ENCODE data around the gene CDC7. TPM values are rescaled to one million over a fixed set of nuclear protein-coding genes. Genes with fewer than 3 reads are reported as not detected.

CDC7 gene
- total RNA-seq, 2 donors from 2014 or later = 41.7 to 44.7 TPM

DNA sequence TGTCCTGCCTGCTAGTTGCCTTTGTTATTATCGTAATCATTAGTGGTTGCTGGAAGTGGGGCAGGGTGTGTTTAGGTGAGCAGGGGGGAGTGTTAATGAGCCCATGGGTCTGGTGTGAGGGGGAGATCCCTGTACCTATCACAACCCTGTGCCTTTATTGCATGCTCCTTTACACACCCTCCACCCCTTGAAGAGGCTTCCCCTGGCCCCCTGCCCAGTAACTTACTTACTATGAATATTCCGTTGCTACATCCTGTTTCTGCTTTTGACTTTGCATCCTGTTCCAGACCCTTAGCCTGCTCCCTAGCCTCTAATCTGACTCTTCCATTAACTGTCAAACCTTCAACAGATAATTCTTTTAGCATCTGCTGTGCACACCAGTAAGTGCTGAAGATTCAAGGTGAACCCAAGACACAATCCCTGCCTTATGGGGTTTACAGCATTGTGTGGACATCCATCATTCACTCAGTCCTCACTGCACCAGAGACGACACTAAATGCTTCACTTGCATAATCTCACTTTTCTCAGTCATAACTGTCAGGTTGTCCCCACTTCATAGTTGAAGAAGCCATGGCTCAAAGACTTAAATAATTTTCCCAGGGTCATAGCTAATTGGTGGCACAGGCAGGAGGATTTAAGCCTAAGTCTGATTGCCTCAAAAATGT lies 47.9 kb downstream of the CDC7 start:
- H3K4me3 Mint-ChIP-seq = no peak overlapping the region
- no peaks in the 10 kb centered on the region for H3K36me3 ChIP-seq (ENCODE audit: control insufficient read depth, insufficient read depth, low read length)
- TF ChIP-seq CTCF (conservative IDR thresholded peaks at IDR 0.05) = no peak
- H3K9me3 ChIP-seq (ENCODE audit: control insufficient read depth, low read length) = no peaks in the 10 kb centered on the region
- 86 to 87% methylated on average over 3 of the region's 3 CpGs for whole genome bisulfite sequencing, 2 experiments (ENCODE audit: insufficient coverage in 1 of 2, insufficient read length in 1 of 2)
- no peaks in the 10 kb centered on the region for H3K27me3 Mint-ChIP-seq (ENCODE audit: insufficient read depth)
- no peak overlapping the region for H3K9ac ChIP-seq (ENCODE audit: extremely low read depth, low read length, poor library complexity, severe bottlenecking)
- H3K9me3 Mint-ChIP-seq = peaks cover 3% of the 10 kb centered on the region
- H3K4me1 Mint-ChIP-seq = no peaks in the 10 kb centered on the region
- no peaks in the 10 kb centered on the region for H3K4me1 ChIP-seq (ENCODE audit: control insufficient read depth, insufficient read depth, low read length)
- H3K27ac ChIP-seq (ENCODE audit: low read depth, low read length) = no peak overlapping the region
- H3K36me3 Mint-ChIP-seq (ENCODE audit: low read depth) = no peaks in the 10 kb centered on the region
- no peak overlapping the region for H3K4me3 ChIP-seq (ENCODE audit: low read length)
- no peaks in the 10 kb centered on the region for H3K27me3 ChIP-seq (ENCODE audit: control insufficient read depth, insufficient read depth, low read length, poor library complexity, severe bottlenecking)
- no peak for DNase-seq
- no peak overlapping the region for H3K27ac Mint-ChIP-seq

DNA sequence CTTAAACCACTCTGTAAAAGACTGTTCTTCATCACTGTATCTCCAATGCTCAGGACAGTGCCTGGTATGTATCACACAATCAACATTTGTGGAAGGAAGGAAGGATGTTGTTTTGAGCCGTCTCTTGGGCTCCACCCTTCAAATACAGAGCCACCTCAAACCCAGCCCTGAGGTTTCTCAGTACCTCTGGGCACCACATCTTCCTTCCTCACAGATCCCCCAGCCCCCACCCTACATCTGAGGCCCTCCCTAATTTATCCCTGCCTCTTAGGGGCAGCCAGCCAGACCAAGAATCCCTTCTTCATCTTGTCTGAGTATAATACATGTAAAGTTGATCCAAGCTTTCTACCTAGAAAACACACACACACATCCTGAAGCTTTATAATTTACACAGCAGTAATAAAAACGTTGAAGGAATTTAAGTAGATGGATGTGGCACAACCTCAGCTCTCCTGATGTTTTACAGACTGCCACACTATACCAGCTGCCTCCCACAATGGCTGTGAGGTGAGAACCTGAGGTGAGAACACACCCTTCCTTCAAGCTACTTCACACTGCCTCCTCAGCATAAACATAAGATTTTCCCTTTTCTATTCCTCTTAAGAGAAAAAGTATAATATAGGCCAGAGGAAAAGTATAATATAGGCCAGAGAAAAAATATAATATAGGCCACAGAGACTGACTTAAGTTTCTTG lies 48.5 kb downstream of the CDC7 start:
- no peaks in the 10 kb centered on the region for H3K27me3 ChIP-seq (ENCODE audit: control insufficient read depth, insufficient read depth, low read length, poor library complexity, severe bottlenecking)
- no peak overlapping the region for H3K27ac Mint-ChIP-seq

DNA sequence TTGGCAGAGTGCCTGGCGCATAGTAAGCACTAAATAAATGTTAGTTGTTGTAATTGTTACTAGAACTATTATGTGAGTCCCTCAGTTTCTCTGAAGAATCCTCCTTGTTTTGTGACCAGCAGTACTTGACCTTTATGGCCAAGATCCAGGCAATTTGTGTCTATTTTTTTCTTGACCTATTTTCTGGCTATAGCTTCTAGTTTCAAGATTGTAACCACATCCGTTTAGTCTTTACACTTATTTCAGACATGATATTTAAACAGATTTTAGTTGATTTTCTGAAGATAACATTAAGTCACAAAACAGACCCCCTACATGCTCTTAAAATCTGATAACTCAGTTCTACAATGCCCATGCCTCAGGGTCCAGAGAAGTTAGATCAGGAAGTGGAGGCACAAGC lies 50.3 kb downstream of the CDC7 start:
- Mint-ChIP-seq H3K4me1 (peaks cover 14% of the 10 kb centered on the region), H3K27me3 (ENCODE audit: insufficient read depth) (no peaks in the 10 kb centered on the region)
- WGBS, 2 experiments (ENCODE audit: insufficient coverage in 1 of 2, insufficient read length in 1 of 2) = 95 to 100% methylated on average over 1 to 2 of the region's 2 CpGs

More for the DNA sequence above, 48.5 kb downstream of the CDC7 start:
- H3K36me3 Mint-ChIP-seq (ENCODE audit: low read depth) = no peaks in the 10 kb centered on the region
- TF ChIP-seq CTCF (conservative IDR thresholded peaks at IDR 0.05) = no peak
- H3K4me1 Mint-ChIP-seq = peaks cover 6% of the 10 kb centered on the region
- Histone ChIP-seq H3K27ac (ENCODE audit: low read depth, low read length) (no peak overlapping the region), H3K4me1 (ENCODE audit: control insufficient read depth, insufficient read depth, low read length) (no peaks in the 10 kb centered on the region), H3K9ac (ENCODE audit: extremely low read depth, low read length, poor library complexity, severe bottlenecking) (no peak overlapping the region), H3K36me3 (ENCODE audit: control insufficient read depth, insufficient read depth, low read length) (no peaks in the 10 kb centered on the region), H3K9me3 (ENCODE audit: control insufficient read depth, low read length) (no peaks in the 10 kb centered on the region), H3K4me3 (ENCODE audit: low read length) (no peak overlapping the region)
- WGBS, 2 experiments (ENCODE audit: insufficient coverage in 1 of 2, insufficient read length in 1 of 2) = 80 to 88% methylated on average over 1 of the region's 2 CpGs
- peaks cover 3% of the 10 kb centered on the region for H3K9me3 Mint-ChIP-seq
- DNase-seq = no peak
- no peaks in the 10 kb centered on the region for H3K27me3 Mint-ChIP-seq (ENCODE audit: insufficient read depth)
- no peak overlapping the region for H3K4me3 Mint-ChIP-seq

More for the DNA sequence above, 50.3 kb downstream of the CDC7 start:
- Histone ChIP-seq H3K9ac (ENCODE audit: extremely low read depth, low read length, poor library complexity, severe bottlenecking) (no peak overlapping the region), H3K27me3 (ENCODE audit: control insufficient read depth, insufficient read depth, low read length, poor library complexity, severe bottlenecking) (no peaks in the 10 kb centered on the region), H3K27ac (ENCODE audit: low read depth, low read length) (no peak overlapping the region), H3K36me3 (ENCODE audit: control insufficient read depth, insufficient read depth, low read length) (no peaks in the 10 kb centered on the region), H3K4me1 (ENCODE audit: control insufficient read depth, insufficient read depth, low read length) (no peaks in the 10 kb centered on the region), H3K9me3 (ENCODE audit: control insufficient read depth, low read length) (no peaks in the 10 kb centered on the region), H3K4me3 (ENCODE audit: low read length) (no peak overlapping the region)
- H3K4me3 Mint-ChIP-seq = no peak overlapping the region
- H3K9me3 Mint-ChIP-seq = peaks cover 3% of the 10 kb centered on the region
- no peak for DNase-seq
- H3K36me3 Mint-ChIP-seq (ENCODE audit: low read depth) = no peaks in the 10 kb centered on the region
- no peak for TF ChIP-seq CTCF (conservative IDR thresholded peaks at IDR 0.05)
- no peak overlapping the region for H3K27ac Mint-ChIP-seq
